HCT116 (cell line): ENCODE results near the gene KASH5. TPM values are rescaled to one million over a fixed set of nuclear protein-coding genes. Genes with fewer than 3 reads are reported as not detected.
"Not testable (repeated sequence)": the region's sequence is repeated elsewhere in the genome, so short reads cannot be mapped to it uniquely, and the experiment has no call there.

Experiments used
- ATAC-seq: fragments of 200-7000 bp; cut with Tn5 transposase; 2 replicates; pipeline ENCODE4 v1.9.1; 2020; ENCODE audit warnings: mild to moderate bottlenecking, moderate library complexity
- BruUV-seq: library from RNA; stranded (reverse); fragments of 400-500 nt; replicated peaks from 2 replicates; lab custom pipeline; 2021; lab: Mats Ljungman, UMichigan
- CTCF ChIA-PET: fragments of 300-600 bp; sonication (Branson Sonifier 250); formaldehyde crosslinking; loops from one replicate; lab custom pipeline; 2021; ENCODE audit warnings: antibody characterized with exemption; lab: Charles Lee
- POLR2A ChIA-PET: fragments of 300-600, 350-600 bp; sonication (Branson Sonifier 250); formaldehyde crosslinking; loops from one replicate; lab custom pipeline; 2021; ENCODE audit warnings: antibody characterized with exemption; lab: Charles Lee
- RAD21 ChIA-PET, 2 experiments: fragments of 300-600 bp; sonication (Branson Sonifier 250); formaldehyde crosslinking; loops; one replicate each; lab custom pipeline; 2023; ENCODE audit warnings: low total read pairs in 2 of 2; ENCODE audit not compliant: uncharacterized antibody in 2 of 2, unreplicated experiment in 2 of 2, low non-redundant PET in 1 of 2; lab: Charles Lee
- DNase-seq: peaks from one replicate; pipeline ENCODE4 v3.0.0-alpha.2; 2010; ENCODE audit warnings: low read depth, low spot score
- H2AFZ ChIP-seq: fragments of 200-600 bp; shearing (Covaris generic), sonication (generic); 2 replicates; pipeline ENCODE4 v1.6.1; 2017; ENCODE audit warnings: low read depth, mixed run types, mixed read lengths, antibody characterized with exemption, low read length; ENCODE audit not compliant: poor library complexity, severe bottlenecking
- H3K27ac ChIP-seq: 2 replicates; pipeline ENCODE4 v1.5.1; 2012; ENCODE audit warnings: low read depth, low read length
- H3K27me3 ChIP-seq: fragments of 200-600 bp; sonication (generic); 2 replicates; pipeline ENCODE4 v1.6.1; 2016; ENCODE audit warnings: mixed run types, low read length, mixed read lengths; ENCODE audit not compliant: insufficient read depth
- H3K36me3 ChIP-seq, 2 experiments: fragments of 200-500 bp in 1 of 2; fragments of 200-600 bp in 1 of 2; sonication (Bioruptor generic) in 1 of 2; sonication (generic) in 1 of 2; 2 replicates each; pipeline versions ENCODE4 v1.5.1 to v1.6.1; 2014 to 2016; ENCODE audit warnings: low read length in 2 of 2, inconsistent platforms in 1 of 2, mixed read lengths in 1 of 2, mixed run types in 1 of 2; ENCODE audit not compliant: insufficient read depth in 2 of 2, control insufficient read depth in 1 of 2
- H3K4me1 ChIP-seq, 2 experiments: fragments of 200-600 bp in 1 of 2; sonication (generic) in 1 of 2; 2 replicates each; pipeline versions ENCODE4 v1.5.1 to v1.6.1; 2012 to 2017; ENCODE audit warnings: low read length in 2 of 2, inconsistent platforms in 1 of 2, mild to moderate bottlenecking in 1 of 2, mixed read lengths in 1 of 2, mixed run types in 1 of 2, moderate library complexity in 1 of 2; ENCODE audit not compliant: insufficient read depth in 2 of 2, control insufficient read depth in 1 of 2
- H3K4me2 ChIP-seq: fragments of 200-600 bp; sonication (generic); 2 replicates; pipeline ENCODE4 v1.6.1; 2017; ENCODE audit warnings: mixed run types, low read length, mixed read lengths
- H3K4me3 ChIP-seq, 2 experiments: fragments of 200-600 bp in 1 of 2; sonication (generic) in 1 of 2; replicated peaks in 1 of 2; 2 replicates each; pipeline ENCODE4 v1.5.1; 2011 to 2016; ENCODE audit warnings: low read length in 2 of 2, control low read depth in 1 of 2, low read depth in 1 of 2, mild to moderate bottlenecking in 1 of 2, mixed read lengths in 1 of 2, mixed run types in 1 of 2
- H3K79me2 ChIP-seq: fragments of 200-600 bp; sonication (generic); 2 replicates; pipeline ENCODE4 v1.6.1; 2017; ENCODE audit warnings: mild to moderate bottlenecking, mixed run types, low read length, moderate library complexity, mixed read lengths; ENCODE audit not compliant: insufficient read depth
- H3K9ac ChIP-seq: fragments of 200-600 bp; sonication (generic); 2 replicates; pipeline ENCODE4 v1.6.1; 2016; ENCODE audit warnings: low read length, mixed read lengths
- H3K9me2 ChIP-seq: fragments of 200-600 bp; sonication (generic), shearing (Covaris generic); 2 replicates; pipeline ENCODE4 v1.6.1; 2017; ENCODE audit warnings: mixed run types, mild to moderate bottlenecking, moderate library complexity; ENCODE audit not compliant: insufficient read depth
- H3K9me3 ChIP-seq, 2 experiments: fragments of 200-500 bp in 1 of 2; fragments of 200-600 bp in 1 of 2; sonication (Bioruptor generic) in 1 of 2; sonication (generic) in 1 of 2; 2 replicates each; pipeline ENCODE4 v1.6.1; 2014 to 2017; ENCODE audit warnings: low read length in 2 of 2, mixed read lengths in 2 of 2, inconsistent platforms in 1 of 2, low read depth in 1 of 2, mild to moderate bottlenecking in 1 of 2, mixed run types in 1 of 2, moderate library complexity in 1 of 2; ENCODE audit not compliant: control insufficient read depth in 1 of 2, insufficient read depth in 1 of 2
- H4K20me1 ChIP-seq: fragments of 200-600 bp; sonication (generic), shearing (Covaris generic); 2 replicates; pipeline ENCODE4 v1.6.1; 2017; ENCODE audit warnings: mixed run types, mild to moderate bottlenecking, moderate library complexity; ENCODE audit not compliant: insufficient read depth
- ATF3 ChIP-seq: IDR thresholded peaks from 2 replicates; pipeline ENCODE4 v1.6.1; 2012
- ELF1 ChIP-seq: IDR thresholded peaks from 2 replicates; pipeline ENCODE4 v1.6.1; 2012; ENCODE audit warnings: low read depth, borderline replicate concordance
- EZH2phosphoT487 ChIP-seq: fragments of 200-600 bp; IDR thresholded peaks from 2 replicates; pipeline ENCODE4 v1.6.1; 2018; ENCODE audit warnings: antibody characterized with exemption, borderline replicate concordance
- FOSL1 ChIP-seq: IDR thresholded peaks from 2 replicates; pipeline ENCODE4 v1.6.1; 2012; ENCODE audit warnings: low read depth
- POLR2A ChIP-seq: IDR thresholded peaks from 2 replicates; pipeline ENCODE4 v1.7.0; 2011; ENCODE audit warnings: borderline replicate concordance; ENCODE audit not compliant: insufficient read depth, insufficient read length; ENCODE audit errors: extremely low read depth
- SP1 ChIP-seq: IDR thresholded peaks from 2 replicates; pipeline ENCODE4 v1.6.1; 2012; ENCODE audit warnings: low read depth
- ZNF274 ChIP-seq: fragments of 200-500 bp; sonication (Bioruptor generic); IDR thresholded peaks from 2 replicates; pipeline ENCODE4 v1.6.1; 2014; ENCODE audit warnings: mild to moderate bottlenecking, low read depth, low read length, inconsistent platforms
- intact Hi-C: fragments of 100-400 bp; cut with micrococcal nuclease; formaldehyde crosslinking; loops from 2 replicates; pipeline ENCODE4 v1.10.0; 2022
- total RNA-seq: library from RNA; stranded (reverse); gene quantifications from one replicate; pipeline ENCODE4 v1.2.1, GENCODE V29; 2021; ENCODE audit not compliant: unreplicated experiment
- TF ChIP-seq, protein P1 (sequence below): IDR thresholded peaks from 2 replicates; pipeline ENCODE4 v1.6.1; 2012

KASH5 gene
- total RNA-seq, 1 experiment from 2014 or later: not detected

GRCh38 chr19:49459388-49459787 is 71.3 kb downstream of the KASH5 start:
- peaks cover 2 to 3% of the 10 kb centered on the region in 2 experiments; a peak in 2 of 4 replicates for H3K4me1 ChIP-seq
- H3K4me2 ChIP-seq: no peak overlapping the region
- no TSS peak for BruUV-seq
- H3K9me3 ChIP-seq: no peaks in the 10 kb centered on the region
- H3K9me2 ChIP-seq: no peaks in the 10 kb centered on the region
- no peak for DNase-seq
- no peak overlapping the region for H3K9ac ChIP-seq
- H3K27me3 ChIP-seq: no peaks in the 10 kb centered on the region
- H3K27ac ChIP-seq: no peak overlapping the region
- no peaks in the 10 kb centered on the region for H3K36me3 ChIP-seq
- no peak overlapping the region for H2AFZ ChIP-seq
- POLR2A ChIA-PET: no interaction called here
- H3K79me2 ChIP-seq: peaks cover 11% of the 10 kb centered on the region
- intact Hi-C loops: no loop called here
- TF ChIP-seq SP1 (no peak), ATF3 (no peak), EZH2phosphoT487 (no peak), ELF1 (no peak), ZNF274 (no peak), POLR2A (no peak), FOSL1 (no peak)
- TF ChIP-seq, protein P1, sequence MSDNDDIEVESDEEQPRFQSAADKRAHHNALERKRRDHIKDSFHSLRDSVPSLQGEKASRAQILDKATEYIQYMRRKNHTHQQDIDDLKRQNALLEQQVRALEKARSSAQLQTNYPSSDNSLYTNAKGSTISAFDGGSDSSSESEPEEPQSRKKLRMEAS: no peak
- TF ChIP-seq, all 23 proteins: peak for 0
- ChIA-PET CTCF (no interaction called here), RAD21 (no interaction called here)
- H4K20me1 ChIP-seq: no peaks in the 10 kb centered on the region
- peak; percentile 56 for ATAC-seq
- H3K4me3 ChIP-seq: no peak overlapping the region

- DNase-seq, H4K20me1 ChIP-seq, CTCF ChIA-PET, ATAC-seq, H3K9me2 ChIP-seq, H3K4me2 ChIP-seq, H3K79me2 ChIP-seq, RAD21 ChIA-PET, H3K9me3 ChIP-seq, H3K4me3 ChIP-seq, BruUV-seq, H3K9ac ChIP-seq, H3K27ac ChIP-seq, H3K36me3 ChIP-seq, POLR2A ChIA-PET, intact Hi-C loops, H3K27me3 ChIP-seq, H3K4me1 ChIP-seq, H2AFZ ChIP-seq: not testable (repeated sequence)
Measured at GRCh38 chr19:49461130-49461529, 73.1 kb downstream of the KASH5 start.
